Ishikawa (cell line): ENCODE measurements around the gene RPRD1B.
A peak's percentile ranks its signal among the peaks of the same experiment; 100 is the strongest.

Experiments
- CEBPB ChIP-seq: IDR thresholded peaks from 2 replicates; pipeline ENCODE4 v1.6.1; 2012
- CREB1 ChIP-seq: IDR thresholded peaks from 2 replicates; pipeline ENCODE4 v1.6.1; 2012; ENCODE audit warnings: low read depth
- EGR1 ChIP-seq: IDR thresholded peaks from 2 replicates; pipeline ENCODE4 v1.6.1; 2012
- EP300 ChIP-seq: IDR thresholded peaks from 2 replicates; pipeline ENCODE4 v1.6.1; 2012; ENCODE audit warnings: borderline replicate concordance
- FOXM1 ChIP-seq: IDR thresholded peaks from 2 replicates; pipeline ENCODE4 v1.6.1; 2012; ENCODE audit warnings: low read depth, borderline replicate concordance
- MAX ChIP-seq: IDR thresholded peaks from 2 replicates; pipeline ENCODE4 v1.6.1; 2012
- NFIC ChIP-seq: IDR thresholded peaks from 2 replicates; pipeline ENCODE4 v1.6.1; 2012
- RAD21 ChIP-seq: IDR thresholded peaks from 2 replicates; pipeline ENCODE4 v1.6.1; 2012; ENCODE audit warnings: low read depth
- REST ChIP-seq: IDR thresholded peaks from 2 replicates; pipeline ENCODE4 v1.6.1; 2012; ENCODE audit warnings: low read depth, mild to moderate bottlenecking
- TAF1 ChIP-seq: IDR thresholded peaks from 2 replicates; pipeline ENCODE4 v1.6.1; 2012; ENCODE audit warnings: low read depth, mild to moderate bottlenecking
- TCF12 ChIP-seq: IDR thresholded peaks from 2 replicates; pipeline ENCODE4 v1.6.1; 2012; ENCODE audit warnings: low read depth
- TEAD4 ChIP-seq: IDR thresholded peaks from 2 replicates; pipeline ENCODE4 v1.6.1; 2012
- USF1 ChIP-seq: IDR thresholded peaks from 2 replicates; pipeline ENCODE4 v1.6.1; 2012
- YY1 ChIP-seq: IDR thresholded peaks from 2 replicates; pipeline ENCODE4 v1.6.1; 2012; ENCODE audit warnings: low read depth
- ZBTB7A ChIP-seq: IDR thresholded peaks from 2 replicates; pipeline ENCODE4 v1.6.1; 2012; ENCODE audit warnings: low read depth

RPRD1B gene

GRCh38 chr20:38055848-38056247, 22.3 kb downstream of the RPRD1B start:
- TF ChIP-seq TCF12 (no peak), RAD21 (no peak), ZBTB7A (no peak), USF1 (no peak), EP300 (no peak), CEBPB (no peak), TEAD4 (no peak), EGR1 (no peak), FOXM1 (no peak)

GRCh38 chr20:38057351-38057972, 23.9 kb downstream of the RPRD1B start:
- TF ChIP-seq USF1 (no peak), RAD21 (peak; percentile 81)

- no peak for TF ChIP-seq CEBPB
- TF ChIP-seq REST, result no peak
- TF ChIP-seq EGR1, result no peak
- no peak for TF ChIP-seq TEAD4
- no peak for TF ChIP-seq ZBTB7A
- no peak for TF ChIP-seq USF1
- no peak for TF ChIP-seq TCF12
- TF ChIP-seq CREB1, result no peak
- no peak for TF ChIP-seq FOXM1
- no peak for TF ChIP-seq NFIC
- TF ChIP-seq EP300, result no peak
These were observed 26.3 kb downstream of the RPRD1B start for GRCh38 chr20:38059832-38060231.

GRCh38 chr20:38060536-38060935, 27.0 kb downstream of the RPRD1B start:
- TF ChIP-seq EGR1 (no peak), NFIC (no peak), FOXM1 (no peak), EP300 (no peak), YY1 (no peak), CREB1 (no peak), TEAD4 (no peak), MAX (no peak), CEBPB (no peak), TCF12 (no peak), USF1 (no peak), TAF1 (no peak)

- no peak for TF ChIP-seq TEAD4
- TF ChIP-seq ZBTB7A, result no peak
- no peak for TF ChIP-seq REST
- no peak for TF ChIP-seq YY1
These were observed 27.6 kb downstream of the RPRD1B start for GRCh38 chr20:38061109-38061508.

GRCh38 chr20:38062890-38063289, 29.3 kb downstream of the RPRD1B start:
- TF ChIP-seq CEBPB, result no peak
- TF ChIP-seq TAF1, result no peak
- TF ChIP-seq TEAD4, result no peak
- no peak for TF ChIP-seq EGR1
- TF ChIP-seq MAX, result no peak
- no peak for TF ChIP-seq CREB1
- TF ChIP-seq TCF12, result no peak
- TF ChIP-seq EP300, result no peak
- TF ChIP-seq USF1, result no peak
- no peak for TF ChIP-seq ZBTB7A
- no peak for TF ChIP-seq RAD21
- TF ChIP-seq REST, result no peak
- no peak for TF ChIP-seq NFIC
- no peak for TF ChIP-seq YY1
- TF ChIP-seq FOXM1, result no peak
